ENCODE measurements around the gene PRKCB. TPM values are rescaled to one million over a fixed set of nuclear protein-coding genes. Genes with fewer than 3 reads are reported as not detected.

Gene PRKCB
- polyA plus RNA-seq, 3 donors, result 57.4 to 87.4 (median 75.5) TPM

- Histone ChIP-seq H4K20me1 (ENCODE audit: insufficient read depth, low read length) (peaks cover 100% of the 10 kb centered on the region), H2AFZ (ENCODE audit: insufficient read depth, low read depth, low read length, poor library complexity, severe bottlenecking) (no peak overlapping the region), H3K9ac (ENCODE audit: insufficient read depth, low read length, poor library complexity, severe bottlenecking) (no peak overlapping the region), H3K36me3 (replicated peaks in 1 of 2; ENCODE audit: control insufficient read depth in 1 of 2, insufficient read depth in 2 of 2, low read length in 2 of 2) (peaks cover 0 to 57% of the 10 kb centered on the region in 2 donors), H3K27me3 (ENCODE audit: control insufficient read depth in 2 of 2, insufficient read depth in 2 of 2, low read length in 2 of 2) (no peaks in the 10 kb centered on the region), H3K4me3 (replicated peaks in 1 of 3; ENCODE audit: low read depth in 2 of 3, low read length in 3 of 3) (no peak overlapping the region), H3K79me2 (ENCODE audit: insufficient read depth, low read length) (peaks cover 94% of the 10 kb centered on the region), H3K4me1 (ENCODE audit: control insufficient read depth in 1 of 2, insufficient read depth in 2 of 2, low read length in 2 of 2) (no peaks in the 10 kb centered on the region), H3K27ac (ENCODE audit: low read depth in 1 of 2, low read length in 2 of 2) (no peak overlapping the region), H3K4me2 (replicated peaks; ENCODE audit: extremely low read depth, low read length, poor library complexity, severe bottlenecking) (no peak overlapping the region), H3K9me3 (replicated peaks in 1 of 2; ENCODE audit: control insufficient read depth in 1 of 2, insufficient read depth in 1 of 2, low read length in 2 of 2) (no peaks in the 10 kb centered on the region)
- 100% methylated on average over 2 of the region's 5 CpGs for WGBS (ENCODE audit: insufficient coverage)
- Mint-ChIP-seq H3K4me1 (peaks cover 16% of the 10 kb centered on the region), H3K27ac (no peak overlapping the region), H3K27me3 (ENCODE audit: low read depth in 3 of 3) (peaks cover 0 to 2% (median 0%) of the 10 kb centered on the region in 3 donors), H3K9me3 (no peaks in the 10 kb centered on the region), H3K36me3 (peaks cover 40 to 58% of the 10 kb centered on the region in 2 donors), H3K4me3 (no peak overlapping the region)
- no peak for TF ChIP-seq CTCF (IDR thresholded peaks at IDR 0.05)
- no peak for DNase-seq
- intact Hi-C loops (cut with micrococcal nuclease), result no loop called here
These were observed 139.5 kb downstream of the PRKCB start for GRCh38 chr16:23975293-23975692.

- H2AFZ ChIP-seq (ENCODE audit: insufficient read depth, low read depth, low read length, poor library complexity, severe bottlenecking), result no peak overlapping the region
- TF ChIP-seq CTCF (IDR thresholded peaks at IDR 0.05), result no peak
- H4K20me1 ChIP-seq (ENCODE audit: insufficient read depth, low read length), result peaks cover 100% of the 10 kb centered on the region
- DNase-seq, result no peak
- H3K4me3 ChIP-seq (replicated peaks in 1 of 3; ENCODE audit: low read depth in 2 of 3, low read length in 3 of 3), result no peak overlapping the region
- H3K4me1 Mint-ChIP-seq, result peaks cover 16% of the 10 kb centered on the region
- peak overlapping the region in 1 of 2 donors; percentile 23 for H3K27ac ChIP-seq (ENCODE audit: low read depth in 1 of 2, low read length in 2 of 2)
- H3K9me3 Mint-ChIP-seq, result no peaks in the 10 kb centered on the region
- peaks cover 0 to 50% of the 10 kb centered on the region in 2 donors for H3K36me3 ChIP-seq (replicated peaks in 1 of 2; ENCODE audit: control insufficient read depth in 1 of 2, insufficient read depth in 2 of 2, low read length in 2 of 2)
- H3K27ac Mint-ChIP-seq, result peak overlapping the region in 1 of 7 donors; percentile 46
- H3K27me3 ChIP-seq (ENCODE audit: control insufficient read depth in 2 of 2, insufficient read depth in 2 of 2, low read length in 2 of 2), result no peaks in the 10 kb centered on the region
- no peaks in the 10 kb centered on the region for H3K4me1 ChIP-seq (ENCODE audit: control insufficient read depth in 1 of 2, insufficient read depth in 2 of 2, low read length in 2 of 2)
- H3K4me2 ChIP-seq (replicated peaks; ENCODE audit: extremely low read depth, low read length, poor library complexity, severe bottlenecking), result no peak overlapping the region
- H3K27me3 Mint-ChIP-seq (ENCODE audit: low read depth in 3 of 3), result peaks cover 0 to 2% (median 0%) of the 10 kb centered on the region in 3 donors
- WGBS (ENCODE audit: insufficient coverage), result 100% methylated on average over 1 of the region's 5 CpGs
- H3K4me3 Mint-ChIP-seq, result no peak overlapping the region
- intact Hi-C loops (cut with micrococcal nuclease), result no loop called here
- peaks cover 89% of the 10 kb centered on the region for H3K79me2 ChIP-seq (ENCODE audit: insufficient read depth, low read length)
- peaks cover 36 to 57% of the 10 kb centered on the region in 2 donors for H3K36me3 Mint-ChIP-seq
- no peaks in the 10 kb centered on the region for H3K9me3 ChIP-seq (replicated peaks in 1 of 2; ENCODE audit: control insufficient read depth in 1 of 2, insufficient read depth in 1 of 2, low read length in 2 of 2)
- H3K9ac ChIP-seq (ENCODE audit: insufficient read depth, low read length, poor library complexity, severe bottlenecking), result no peak overlapping the region
These were observed 140.3 kb downstream of the PRKCB start for GRCh38 chr16:23976091-23976490.

Measured in CD14-positive monocyte (primary cell).